ENCODE data around the gene EPHB2.

GRCh38 chr1:22896184-22896583 is 185.5 kb downstream of the EPHB2 start:
- TF ChIP-seq POLR2AphosphoS5 (IDR thresholded peaks at IDR 0.05; ENCODE audit: borderline replicate concordance, low read depth, low read length) (no peak), EZH2 (IDR thresholded peaks at IDR 0.05) (no peak)

Data from SK-N-MC (cell line).